Nephron progenitor cell (in vitro differentiated cells): ENCODE data around the gene MIP.

Source experiments
- DNase-seq: peaks from one replicate; pipeline ENCODE4 v3.0.0; 2021
- H3K27ac Mint-ChIP-seq: 2 replicates; pipeline ENCODE4 v1.8.0; 2021; ENCODE audit warnings: mild to moderate bottlenecking, moderate library complexity, mixed read lengths
- H3K27me3 Mint-ChIP-seq: 2 replicates; pipeline ENCODE4 v1.8.0; 2021; ENCODE audit warnings: mild to moderate bottlenecking, low read depth, mixed read lengths; ENCODE audit not compliant: poor library complexity
- H3K36me3 Mint-ChIP-seq: 2 replicates; pipeline ENCODE4 v1.8.0; 2021; ENCODE audit warnings: low read depth, mixed read lengths
- H3K4me1 Mint-ChIP-seq: 2 replicates; pipeline ENCODE4 v1.8.0; 2021; ENCODE audit warnings: mixed read lengths
- H3K4me3 Mint-ChIP-seq: 2 replicates; pipeline ENCODE4 v1.8.0; 2021; ENCODE audit warnings: mild to moderate bottlenecking, moderate library complexity, mixed read lengths
- H3K9me3 Mint-ChIP-seq: 2 replicates; pipeline ENCODE4 v1.8.0; 2021; ENCODE audit warnings: mild to moderate bottlenecking, moderate library complexity, mixed read lengths
- TF ChIP-seq, protein P1 (sequence below): fragments of 200-600 bp; sonication (generic); IDR thresholded peaks from 2 replicates; pipeline ENCODE4 v1.5.0; 2021; ENCODE audit warnings: antibody characterized with exemption

The MIP gene

DNA sequence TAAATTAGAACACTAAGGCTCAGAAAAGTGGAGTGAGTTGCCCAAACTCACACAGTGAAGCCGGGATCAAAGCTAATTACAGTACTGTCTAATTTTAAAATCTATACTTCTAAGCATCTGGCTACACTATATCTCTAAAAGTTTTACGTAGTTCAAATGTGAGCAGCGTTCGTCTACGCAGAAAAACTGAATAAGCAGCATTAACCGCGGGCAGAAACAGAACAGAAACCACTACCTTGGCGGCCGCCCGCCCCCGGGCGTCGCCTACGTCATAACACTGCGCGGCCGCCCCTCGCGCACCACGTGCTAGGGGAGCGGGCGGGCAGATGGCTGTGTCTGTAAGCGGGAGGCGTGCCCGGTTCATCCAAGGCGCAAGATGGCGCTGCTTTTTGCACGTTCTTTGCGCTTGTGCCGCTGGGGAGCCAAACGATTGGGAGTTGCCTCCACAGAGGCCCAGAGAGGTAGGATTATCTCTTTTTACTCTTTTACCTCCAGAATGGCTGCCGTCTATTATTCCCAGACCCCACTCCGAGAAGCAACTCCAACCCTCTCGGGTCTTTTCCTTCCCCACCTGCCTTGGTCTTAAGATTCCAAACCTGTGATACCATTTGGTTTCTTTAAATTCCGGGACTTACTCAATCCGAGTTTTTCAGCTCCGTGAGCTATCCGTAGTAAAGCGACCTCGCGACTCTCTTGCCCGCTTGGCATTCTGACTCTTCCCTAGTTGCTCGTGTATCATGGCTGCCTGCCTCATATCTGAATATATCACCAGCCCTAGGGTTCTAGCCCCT lies 14.0 kb upstream of the MIP start, which contains the start of gene SPRYD4:
TSS of gene SPRYD4 (plus strand) at position 363 of the 791 bp plus-strand sequence. CDS start at position 377, 14 bp downstream.
- H3K4me3 Mint-ChIP-seq: peak within 1 kb of the TSS; percentile 99

DNA sequence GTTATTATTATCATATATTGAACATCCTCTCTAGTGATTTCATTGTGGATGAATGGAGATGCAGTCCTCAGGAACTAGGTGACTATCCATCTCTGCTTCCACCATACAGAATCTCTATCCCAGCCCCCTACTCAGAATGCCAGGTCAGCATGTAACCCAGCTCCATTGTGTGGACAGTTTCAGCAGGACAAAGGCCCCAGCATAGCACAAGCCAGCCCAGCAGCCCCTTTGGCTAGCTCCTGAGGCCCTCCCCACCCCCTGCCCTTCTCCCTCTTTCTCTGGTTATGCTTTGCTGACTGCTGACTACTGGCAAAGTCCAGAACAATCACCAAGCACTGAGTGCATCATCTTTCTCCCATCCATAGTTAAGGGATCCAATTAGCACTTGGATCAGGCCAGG lies 8.1 kb upstream of the MIP start:
- Mint-ChIP-seq H3K27me3 (peaks cover 5% of the 10 kb centered on the region), H3K4me1 (peaks cover 19% of the 10 kb centered on the region), H3K4me3 (no peak overlapping the region), H3K27ac (no peak overlapping the region), H3K36me3 (no peaks in the 10 kb centered on the region), H3K9me3 (no peaks in the 10 kb centered on the region)
- no peak for DNase-seq
- TF ChIP-seq, protein P1, sequence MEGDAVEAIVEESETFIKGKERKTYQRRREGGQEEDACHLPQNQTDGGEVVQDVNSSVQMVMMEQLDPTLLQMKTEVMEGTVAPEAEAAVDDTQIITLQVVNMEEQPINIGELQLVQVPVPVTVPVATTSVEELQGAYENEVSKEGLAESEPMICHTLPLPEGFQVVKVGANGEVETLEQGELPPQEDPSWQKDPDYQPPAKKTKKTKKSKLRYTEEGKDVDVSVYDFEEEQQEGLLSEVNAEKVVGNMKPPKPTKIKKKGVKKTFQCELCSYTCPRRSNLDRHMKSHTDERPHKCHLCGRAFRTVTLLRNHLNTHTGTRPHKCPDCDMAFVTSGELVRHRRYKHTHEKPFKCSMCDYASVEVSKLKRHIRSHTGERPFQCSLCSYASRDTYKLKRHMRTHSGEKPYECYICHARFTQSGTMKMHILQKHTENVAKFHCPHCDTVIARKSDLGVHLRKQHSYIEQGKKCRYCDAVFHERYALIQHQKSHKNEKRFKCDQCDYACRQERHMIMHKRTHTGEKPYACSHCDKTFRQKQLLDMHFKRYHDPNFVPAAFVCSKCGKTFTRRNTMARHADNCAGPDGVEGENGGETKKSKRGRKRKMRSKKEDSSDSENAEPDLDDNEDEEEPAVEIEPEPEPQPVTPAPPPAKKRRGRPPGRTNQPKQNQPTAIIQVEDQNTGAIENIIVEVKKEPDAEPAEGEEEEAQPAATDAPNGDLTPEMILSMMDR: no peak

More for the DNA sequence above, 14.0 kb upstream of the MIP start, which contains the start of gene SPRYD4:
- peak; percentile 88 for DNase-seq
- peaks cover 8% of the 10 kb centered on the region for H3K27me3 Mint-ChIP-seq
- peaks cover 10% of the 10 kb centered on the region for H3K36me3 Mint-ChIP-seq
- peaks cover 29% of the 10 kb centered on the region for H3K4me1 Mint-ChIP-seq
- H3K9me3 Mint-ChIP-seq: no peaks in the 10 kb centered on the region
- peak within 1 kb of the TSS; percentile 95 for H3K27ac Mint-ChIP-seq
- TF ChIP-seq, protein P1: no peak

DNA sequence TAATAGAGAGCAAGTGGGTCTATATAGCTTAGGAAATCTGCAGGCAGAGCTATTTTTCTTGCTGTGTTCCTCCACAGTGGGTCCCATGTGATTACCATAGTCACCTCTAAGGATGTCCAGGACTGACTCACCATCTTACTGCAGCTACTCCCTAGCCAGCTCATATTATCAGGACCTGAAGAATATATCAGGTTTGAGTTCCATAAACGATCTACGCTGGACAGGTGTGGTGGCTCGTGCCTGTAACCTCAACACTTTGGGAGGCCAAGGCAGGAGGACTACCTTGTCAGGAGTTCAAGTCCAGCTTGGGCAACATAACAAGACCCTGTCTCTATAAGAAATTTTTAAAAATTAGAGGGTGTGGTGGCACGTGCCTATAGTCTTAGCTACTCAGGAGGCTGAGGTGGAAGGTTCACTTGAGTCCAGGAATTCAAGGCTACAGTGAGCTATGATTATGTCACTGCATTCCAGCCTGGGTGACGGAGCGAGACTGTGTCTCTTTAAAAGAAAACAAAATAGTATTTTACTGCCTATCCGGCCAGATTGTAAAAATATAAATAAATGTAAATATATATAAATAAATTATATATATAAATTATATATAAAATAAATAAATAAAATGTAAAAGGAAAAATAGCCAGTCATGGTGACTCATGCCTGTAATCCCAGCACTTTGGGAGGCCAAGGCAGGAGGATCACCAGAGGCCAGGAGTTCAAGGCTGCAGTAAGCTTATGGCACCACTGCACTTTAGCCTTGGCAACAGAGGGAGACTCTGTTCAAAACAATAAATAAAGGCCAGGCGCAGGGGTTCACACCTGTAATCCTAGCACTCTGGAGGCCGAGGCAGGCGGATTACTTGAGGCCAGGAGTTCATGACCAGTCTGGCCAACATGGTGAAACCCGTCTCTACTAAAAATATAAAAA lies 7.0 kb upstream of the MIP start:
- Mint-ChIP-seq H3K9me3 (no peaks in the 10 kb centered on the region), H3K27me3 (peaks cover 5% of the 10 kb centered on the region), H3K27ac (peak overlapping the region; percentile 57), H3K4me3 (no peak overlapping the region), H3K36me3 (no peaks in the 10 kb centered on the region), H3K4me1 (peaks cover 19% of the 10 kb centered on the region)
- TF ChIP-seq, protein P1: no peak
- DNase-seq: no peak

DNA sequence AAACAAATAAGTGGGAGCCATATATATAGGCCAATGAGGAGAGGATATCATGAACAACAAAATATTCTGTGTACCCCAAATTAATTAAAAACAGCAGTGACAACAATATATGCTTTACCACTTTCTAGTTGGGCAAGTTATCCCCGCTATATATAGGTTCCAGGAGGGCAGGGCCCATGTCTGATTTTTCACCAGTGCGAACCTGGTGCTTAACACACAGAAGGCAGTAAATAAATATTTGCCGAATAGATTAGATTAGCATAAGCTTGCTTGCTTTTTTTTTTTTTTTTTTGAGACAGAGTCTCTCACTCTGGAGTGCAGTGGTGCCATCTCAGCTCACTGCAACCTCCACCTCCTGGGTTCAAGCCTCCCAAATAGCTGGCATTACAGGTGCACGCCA lies 3.4 kb upstream of the MIP start:
- TF ChIP-seq, protein P1: no peak
- no peaks in the 10 kb centered on the region for H3K36me3 Mint-ChIP-seq
- no peak for DNase-seq
- H3K27me3 Mint-ChIP-seq: peaks cover 20% of the 10 kb centered on the region
- H3K4me3 Mint-ChIP-seq: no peak overlapping the region
- peaks cover 13% of the 10 kb centered on the region for H3K4me1 Mint-ChIP-seq
- no peak overlapping the region for H3K27ac Mint-ChIP-seq
- H3K9me3 Mint-ChIP-seq: no peaks in the 10 kb centered on the region

DNA sequence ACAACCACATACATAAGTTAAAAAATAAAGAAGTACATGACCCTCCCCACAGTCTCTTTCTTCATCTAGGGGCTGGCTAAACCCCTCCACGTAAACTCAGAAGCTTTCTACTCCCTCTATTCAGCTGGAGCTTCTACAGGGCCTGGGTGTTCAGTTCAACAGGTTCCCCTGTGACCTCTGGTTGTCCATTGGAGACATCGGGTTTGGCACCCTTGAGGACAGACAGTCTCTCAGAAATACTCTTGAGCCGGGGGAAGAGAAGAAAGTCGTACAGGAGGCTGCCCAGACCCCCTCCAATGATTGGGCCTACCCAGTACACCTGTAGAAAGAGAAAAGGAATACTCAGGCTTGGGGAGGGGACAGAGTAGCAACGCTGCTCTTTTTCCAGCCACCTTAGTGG lies 3.3 kb downstream of the MIP start:
- Mint-ChIP-seq H3K9me3 (peaks cover 13% of the 10 kb centered on the region), H3K4me3 (no peak overlapping the region), H3K27ac (no peak overlapping the region), H3K4me1 (peaks cover 32% of the 10 kb centered on the region), H3K27me3 (peaks cover 19% of the 10 kb centered on the region), H3K36me3 (peaks cover 18% of the 10 kb centered on the region)
- TF ChIP-seq, protein P1: no peak
- DNase-seq: no peak
